Measurements from ENCODE around the gene GLRX3.

DNA sequence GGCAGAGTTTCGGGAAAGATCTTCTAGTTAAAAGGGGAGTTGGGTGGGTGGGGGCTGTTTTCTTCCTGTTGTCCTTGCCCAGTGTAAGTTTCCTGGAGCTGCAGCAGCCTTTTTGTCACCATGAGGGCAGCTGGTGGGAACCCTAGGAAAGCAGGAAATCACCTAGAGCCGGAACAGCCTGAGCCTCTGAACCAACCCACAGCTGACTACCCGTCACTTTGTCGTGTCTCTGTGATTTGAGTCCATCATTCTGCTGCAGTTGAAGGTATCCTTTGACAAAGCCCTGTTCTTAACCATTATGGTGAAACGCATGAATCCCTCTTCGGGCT, 24.4 kb upstream of the GLRX3 start:
- TF ChIP-seq, protein P1, sequence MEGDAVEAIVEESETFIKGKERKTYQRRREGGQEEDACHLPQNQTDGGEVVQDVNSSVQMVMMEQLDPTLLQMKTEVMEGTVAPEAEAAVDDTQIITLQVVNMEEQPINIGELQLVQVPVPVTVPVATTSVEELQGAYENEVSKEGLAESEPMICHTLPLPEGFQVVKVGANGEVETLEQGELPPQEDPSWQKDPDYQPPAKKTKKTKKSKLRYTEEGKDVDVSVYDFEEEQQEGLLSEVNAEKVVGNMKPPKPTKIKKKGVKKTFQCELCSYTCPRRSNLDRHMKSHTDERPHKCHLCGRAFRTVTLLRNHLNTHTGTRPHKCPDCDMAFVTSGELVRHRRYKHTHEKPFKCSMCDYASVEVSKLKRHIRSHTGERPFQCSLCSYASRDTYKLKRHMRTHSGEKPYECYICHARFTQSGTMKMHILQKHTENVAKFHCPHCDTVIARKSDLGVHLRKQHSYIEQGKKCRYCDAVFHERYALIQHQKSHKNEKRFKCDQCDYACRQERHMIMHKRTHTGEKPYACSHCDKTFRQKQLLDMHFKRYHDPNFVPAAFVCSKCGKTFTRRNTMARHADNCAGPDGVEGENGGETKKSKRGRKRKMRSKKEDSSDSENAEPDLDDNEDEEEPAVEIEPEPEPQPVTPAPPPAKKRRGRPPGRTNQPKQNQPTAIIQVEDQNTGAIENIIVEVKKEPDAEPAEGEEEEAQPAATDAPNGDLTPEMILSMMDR (IDR thresholded peaks at IDR 0.05; ENCODE audit: borderline replicate concordance, extremely low read depth, low read length, poor library complexity, severe bottlenecking): no peak
- no peak for TF ChIP-seq EZH2 (IDR thresholded peaks at IDR 0.05; ENCODE audit: borderline replicate concordance, low read depth, low read length, severe bottlenecking)
